Ishikawa (cell line): ENCODE measurements around the gene TGFB1.

ENCODE experiments used
- EGR1 ChIP-seq: IDR thresholded peaks from 2 replicates; pipeline ENCODE4 v1.6.1; 2012
- YY1 ChIP-seq: IDR thresholded peaks from 2 replicates; pipeline ENCODE4 v1.6.1; 2012; ENCODE audit warnings: low read depth

- TF ChIP-seq YY1 (no peak), EGR1 (no peak)
Measured at GRCh38 chr19:41332000-41332399, 21.7 kb downstream of the TGFB1 start.
